Coronary artery (tissue), 2 donors: ENCODE measurements around the gene ADIPOR2.

Experiments
- DNase-seq: peaks from one replicate; pipeline ENCODE4 v3.0.0-alpha.2; 2017; ENCODE audit warnings: low spot score
- H3K27ac ChIP-seq, 2 donors: fragments of 200-600 bp; sonication (generic); one replicate each; pipeline ENCODE4 v1.5.1; 2016 to 2019
- H3K4me3 ChIP-seq: fragments of 200-600 bp; sonication (generic); 2 replicates; pipeline ENCODE4 v1.5.1; 2016; ENCODE audit warnings: mild to moderate bottlenecking, moderate library complexity
- CTCF ChIP-seq: fragments of 200-600 bp; sonication (generic); IDR thresholded peaks from one replicate; pipeline ENCODE4 v1.5.1; 2019; ENCODE audit warnings: antibody characterized with exemption

Gene ADIPOR2

GRCh38 chr12:1740161-1740948, 49.5 kb downstream of the ADIPOR2 start:
- H3K27ac ChIP-seq: no peak overlapping the region
- DNase-seq: no peak
- H3K4me3 ChIP-seq: no peak overlapping the region
- no peak for TF ChIP-seq CTCF

GRCh38 chr12:1741154-1741949, 50.5 kb downstream of the ADIPOR2 start:
- no peak for TF ChIP-seq CTCF
- no peak for DNase-seq
- Histone ChIP-seq H3K27ac (no peak overlapping the region), H3K4me3 (no peak overlapping the region)

- no peak for TF ChIP-seq CTCF
- no peak for DNase-seq
- H3K4me3 ChIP-seq: no peak overlapping the region
- no peak overlapping the region for H3K27ac ChIP-seq
Observed at GRCh38 chr12:1744932-1745331, 54.1 kb downstream of the ADIPOR2 start.

GRCh38 chr12:1747609-1748008, 56.7 kb downstream of the ADIPOR2 start:
- TF ChIP-seq CTCF: no peak
- no peak for DNase-seq
- no peak overlapping the region for H3K4me3 ChIP-seq
- H3K27ac ChIP-seq: no peak overlapping the region

- DNase-seq: no peak
- H3K4me3 ChIP-seq: no peak overlapping the region
- TF ChIP-seq CTCF: no peak
- no peak overlapping the region for H3K27ac ChIP-seq
Observed at GRCh38 chr12:1749019-1749418, 58.1 kb downstream of the ADIPOR2 start.

GRCh38 chr12:1750300-1750699, 59.4 kb downstream of the ADIPOR2 start:
- DNase-seq: no peak
- TF ChIP-seq CTCF: no peak
- no peak overlapping the region for H3K27ac ChIP-seq
- no peak overlapping the region for H3K4me3 ChIP-seq

- DNase-seq: no peak
- H3K4me3 ChIP-seq: no peak overlapping the region
- TF ChIP-seq CTCF: no peak
- H3K27ac ChIP-seq: no peak overlapping the region
Observed at GRCh38 chr12:1758376-1758775, 67.5 kb downstream of the ADIPOR2 start.
